ENCODE measurements around the gene PTPN11. TPM values are rescaled to one million over a fixed set of nuclear protein-coding genes. Genes with fewer than 3 reads are reported as not detected.
"Not testable (repeated sequence)": the region's sequence is repeated elsewhere in the genome, so short reads cannot be mapped to it uniquely, and the experiment has no call there.

The PTPN11 gene
- polyA plus RNA-seq, 3 donors: 11.1 to 41.9 (median 28.8) TPM

GRCh38 chr12:112450725-112451124 is 32.0 kb downstream of the PTPN11 start:
- no peak for TF ChIP-seq CTCF (IDR thresholded peaks at IDR 0.05)
- H3K4me3 Mint-ChIP-seq: no peak overlapping the region
- no peaks in the 10 kb centered on the region for H3K9me3 ChIP-seq (replicated peaks in 1 of 2; ENCODE audit: control insufficient read depth in 1 of 2, insufficient read depth in 1 of 2, low read length in 2 of 2)
- H3K4me1 ChIP-seq (ENCODE audit: control insufficient read depth in 1 of 2, insufficient read depth in 2 of 2, low read length in 2 of 2): no peaks in the 10 kb centered on the region
- no peaks in the 10 kb centered on the region for H3K27me3 Mint-ChIP-seq (ENCODE audit: low read depth in 3 of 3)
- no peak overlapping the region for H3K4me2 ChIP-seq (replicated peaks; ENCODE audit: extremely low read depth, low read length, poor library complexity, severe bottlenecking)
- H3K79me2 ChIP-seq (ENCODE audit: insufficient read depth, low read length): no peaks in the 10 kb centered on the region
- no peak overlapping the region for H3K27ac Mint-ChIP-seq
- peaks cover 11% of the 10 kb centered on the region for H3K4me1 Mint-ChIP-seq
- no peaks in the 10 kb centered on the region for H3K27me3 ChIP-seq (ENCODE audit: control insufficient read depth in 2 of 2, insufficient read depth in 2 of 2, low read length in 2 of 2)
- DNase-seq: no peak
- no peaks in the 10 kb centered on the region for H3K9me3 Mint-ChIP-seq
- no peak overlapping the region for H3K4me3 ChIP-seq (replicated peaks in 1 of 3; ENCODE audit: low read depth in 2 of 3, low read length in 3 of 3)
- H3K9ac ChIP-seq (ENCODE audit: insufficient read depth, low read length, poor library complexity, severe bottlenecking): no peak overlapping the region
- no CpG with 5 or more reads among the region's 4 CpGs for WGBS (ENCODE audit: insufficient coverage)
- H3K36me3 ChIP-seq (replicated peaks in 1 of 2; ENCODE audit: control insufficient read depth in 1 of 2, insufficient read depth in 2 of 2, low read length in 2 of 2): peaks cover 77 to 87% of the 10 kb centered on the region in 2 donors
- H3K36me3 Mint-ChIP-seq: peaks cover 63 to 91% of the 10 kb centered on the region in 2 donors
- no peak overlapping the region for H3K27ac ChIP-seq (ENCODE audit: low read depth in 1 of 2, low read length in 2 of 2)
- intact Hi-C loops (cut with micrococcal nuclease): no loop called here
- H4K20me1 ChIP-seq (ENCODE audit: insufficient read depth, low read length): no peaks in the 10 kb centered on the region
- no peak overlapping the region for H2AFZ ChIP-seq (ENCODE audit: insufficient read depth, low read depth, low read length, poor library complexity, severe bottlenecking)

- H3K27me3 ChIP-seq (ENCODE audit: control insufficient read depth in 2 of 2, insufficient read depth in 2 of 2, low read length in 2 of 2): no peaks in the 10 kb centered on the region
- H3K36me3 Mint-ChIP-seq: peaks cover 73 to 94% of the 10 kb centered on the region in 2 donors
- no peaks in the 10 kb centered on the region for H3K4me1 Mint-ChIP-seq
- no peaks in the 10 kb centered on the region for H3K79me2 ChIP-seq (ENCODE audit: insufficient read depth, low read length)
- no peaks in the 10 kb centered on the region for H4K20me1 ChIP-seq (ENCODE audit: insufficient read depth, low read length)
- peaks cover 0 to 2% (median 0%) of the 10 kb centered on the region in 7 donors for H3K9me3 Mint-ChIP-seq
- no peak overlapping the region for H3K4me3 Mint-ChIP-seq
- H2AFZ ChIP-seq (ENCODE audit: insufficient read depth, low read depth, low read length, poor library complexity, severe bottlenecking): no peak overlapping the region
- no peak overlapping the region for H3K9ac ChIP-seq (ENCODE audit: insufficient read depth, low read length, poor library complexity, severe bottlenecking)
- no peak for DNase-seq
- no peak overlapping the region for H3K4me2 ChIP-seq (replicated peaks; ENCODE audit: extremely low read depth, low read length, poor library complexity, severe bottlenecking)
- peaks cover 78 to 96% of the 10 kb centered on the region in 2 donors for H3K36me3 ChIP-seq (replicated peaks in 1 of 2; ENCODE audit: control insufficient read depth in 1 of 2, insufficient read depth in 2 of 2, low read length in 2 of 2)
- intact Hi-C loops (cut with micrococcal nuclease): no loop called here
- H3K4me3 ChIP-seq (replicated peaks in 1 of 3; ENCODE audit: low read depth in 2 of 3, low read length in 3 of 3): no peak overlapping the region
- peaks cover 0 to 2% (median 0%) of the 10 kb centered on the region in 3 donors for H3K27me3 Mint-ChIP-seq (ENCODE audit: low read depth in 3 of 3)
- no peaks in the 10 kb centered on the region for H3K9me3 ChIP-seq (replicated peaks in 1 of 2; ENCODE audit: control insufficient read depth in 1 of 2, insufficient read depth in 1 of 2, low read length in 2 of 2)
- H3K27ac Mint-ChIP-seq: no peak overlapping the region
- WGBS (ENCODE audit: insufficient coverage): 96% methylated on average over 6 of the region's 7 CpGs
- H3K27ac ChIP-seq (ENCODE audit: low read depth in 1 of 2, low read length in 2 of 2): no peak overlapping the region
- no peaks in the 10 kb centered on the region for H3K4me1 ChIP-seq (ENCODE audit: control insufficient read depth in 1 of 2, insufficient read depth in 2 of 2, low read length in 2 of 2)
- TF ChIP-seq CTCF (IDR thresholded peaks at IDR 0.05): no peak
These were observed 37.3 kb downstream of the PTPN11 start for GRCh38 chr12:112456029-112456428.

- not testable (repeated sequence) for H3K79me2 ChIP-seq (ENCODE audit: insufficient read depth, low read length); H3K27ac Mint-ChIP-seq
These were observed 38.4 kb downstream of the PTPN11 start for GRCh38 chr12:112457142-112457541.

More at GRCh38 chr12:112457142-112457541, 38.4 kb downstream of the PTPN11 start:
- H3K4me3 ChIP-seq (replicated peaks in 1 of 3; ENCODE audit: low read depth in 2 of 3, low read length in 3 of 3); H3K4me3 Mint-ChIP-seq; H3K4me1 Mint-ChIP-seq; H4K20me1 ChIP-seq (ENCODE audit: insufficient read depth, low read length); DNase-seq; H3K27me3 ChIP-seq (ENCODE audit: control insufficient read depth in 2 of 2, insufficient read depth in 2 of 2, low read length in 2 of 2); H3K9me3 Mint-ChIP-seq; intact Hi-C loops (cut with micrococcal nuclease); H3K9me3 ChIP-seq (replicated peaks in 1 of 2; ENCODE audit: control insufficient read depth in 1 of 2, insufficient read depth in 1 of 2, low read length in 2 of 2); H3K4me1 ChIP-seq (ENCODE audit: control insufficient read depth in 1 of 2, insufficient read depth in 2 of 2, low read length in 2 of 2); H3K9ac ChIP-seq (ENCODE audit: insufficient read depth, low read length, poor library complexity, severe bottlenecking); H3K27ac ChIP-seq (ENCODE audit: low read depth in 1 of 2, low read length in 2 of 2); H3K27me3 Mint-ChIP-seq (ENCODE audit: low read depth in 3 of 3); H2AFZ ChIP-seq (ENCODE audit: insufficient read depth, low read depth, low read length, poor library complexity, severe bottlenecking); H3K4me2 ChIP-seq (replicated peaks; ENCODE audit: extremely low read depth, low read length, poor library complexity, severe bottlenecking): not testable (repeated sequence)
- WGBS (ENCODE audit: insufficient coverage): no CpG with 5 or more reads among the region's 1 CpG
- peaks cover 74 to 97% of the 10 kb centered on the region in 2 donors for H3K36me3 ChIP-seq (replicated peaks in 1 of 2; ENCODE audit: control insufficient read depth in 1 of 2, insufficient read depth in 2 of 2, low read length in 2 of 2)
- peaks cover 75 to 92% of the 10 kb centered on the region in 2 donors for H3K36me3 Mint-ChIP-seq

All from CD14-positive monocyte (primary cell).